ENCODE measurements around the gene ADAM10. TPM values are rescaled to one million over a fixed set of nuclear protein-coding genes. Genes with fewer than 3 reads are reported as not detected.

ADAM10 gene
- total RNA-seq, 2 experiments from 2014 or later, result 61.9 to 103 TPM

- POLR2A ChIA-PET, result interaction anchor here (0.6 kb wide), 1 partner anchor 93 kb away, joined by 4 read pairs; no protein-coding TSS in a partner anchor
- TF ChIP-seq EZH2phosphoT487 (IDR thresholded peaks at IDR 0.05; ENCODE audit: borderline replicate concordance, low read depth, low read length), result no peak
- TF ChIP-seq CTCF (conservative IDR thresholded peaks at IDR 0.05; ENCODE audit: low read length), result no peak
- no peak for DNase-seq (ENCODE audit: low spot score)
- no peaks in the 10 kb centered on the region for H3K9me2 ChIP-seq (ENCODE audit: insufficient read depth, low read length)
- intact Hi-C loops (cut with micrococcal nuclease; ENCODE audit: unreplicated experiment), result no loop called here
- H3K27ac ChIP-seq (ENCODE audit: low read depth, low read length, poor library complexity, severe bottlenecking), result no peak overlapping the region
- H3K4me2 ChIP-seq (ENCODE audit: low read length), result no peak overlapping the region
- H3K9me3 ChIP-seq (ENCODE audit: low read length), result no peaks in the 10 kb centered on the region
- CTCF ChIA-PET (ENCODE audit: unreplicated experiment), result no interaction called here
- peaks cover 37% of the 10 kb centered on the region for H3K36me3 ChIP-seq (ENCODE audit: insufficient read depth, low read length)
- no peak overlapping the region for H3K4me3 ChIP-seq (ENCODE audit: low read depth, low read length, poor library complexity, severe bottlenecking)
- H4K20me1 ChIP-seq (ENCODE audit: insufficient read depth, low read length), result no peaks in the 10 kb centered on the region
- H3K4me1 ChIP-seq (ENCODE audit: insufficient read depth, low read length, poor library complexity, severe bottlenecking), result peaks cover 13% of the 10 kb centered on the region
- TSS peak; percentile 16 for BruUV-seq (replicated peaks)
- H2AFZ ChIP-seq (ENCODE audit: low read length), result no peak overlapping the region
- peaks cover 29% of the 10 kb centered on the region; the same call in 1 of the 2 replicates for H3K79me2 ChIP-seq (ENCODE audit: insufficient read depth, low read depth, low read length)
Measured at GRCh38 chr15:58710701-58711100, 38.8 kb downstream of the ADAM10 start.

GRCh38 chr15:58707397-58707796 lies 42.1 kb downstream of the ADAM10 start:
- H3K9me2 ChIP-seq (ENCODE audit: insufficient read depth, low read length), result no peaks in the 10 kb centered on the region
- no TSS peak for BruUV-seq (replicated peaks)
- H3K27ac ChIP-seq (ENCODE audit: low read depth, low read length, poor library complexity, severe bottlenecking), result no peak overlapping the region
- H3K4me1 ChIP-seq (ENCODE audit: insufficient read depth, low read length, poor library complexity, severe bottlenecking), result no peaks in the 10 kb centered on the region
- H3K36me3 ChIP-seq (ENCODE audit: insufficient read depth, low read length), result peaks cover 31% of the 10 kb centered on the region
- no peak for DNase-seq (ENCODE audit: low spot score)
- POLR2A ChIA-PET, result no interaction called here
- H4K20me1 ChIP-seq (ENCODE audit: insufficient read depth, low read length), result no peaks in the 10 kb centered on the region
- no peak overlapping the region for H2AFZ ChIP-seq (ENCODE audit: low read length)
- no peak for TF ChIP-seq CTCF (conservative IDR thresholded peaks at IDR 0.05; ENCODE audit: low read length)
- TF ChIP-seq EZH2phosphoT487 (IDR thresholded peaks at IDR 0.05; ENCODE audit: borderline replicate concordance, low read depth, low read length), result no peak
- CTCF ChIA-PET (ENCODE audit: unreplicated experiment), result no interaction called here
- H3K9me3 ChIP-seq (ENCODE audit: low read length), result no peaks in the 10 kb centered on the region; the same call in 1 of the 2 replicates
- intact Hi-C loops (cut with micrococcal nuclease; ENCODE audit: unreplicated experiment), result no loop called here
- H3K4me2 ChIP-seq (ENCODE audit: low read length), result no peak overlapping the region
- no peak overlapping the region for H3K4me3 ChIP-seq (ENCODE audit: low read depth, low read length, poor library complexity, severe bottlenecking)
- H3K79me2 ChIP-seq (ENCODE audit: insufficient read depth, low read depth, low read length), result peaks cover 35% of the 10 kb centered on the region; the same call in 1 of the 2 replicates

GRCh38 chr15:58705105-58705504 lies 44.4 kb downstream of the ADAM10 start:
- Histone ChIP-seq H4K20me1 (ENCODE audit: insufficient read depth, low read length) (no peaks in the 10 kb centered on the region), H3K9me3 (ENCODE audit: low read length) (peaks cover 14% of the 10 kb centered on the region; the same call in 1 of the 2 replicates), H3K4me3 (ENCODE audit: low read depth, low read length, poor library complexity, severe bottlenecking) (no peak overlapping the region), H3K79me2 (ENCODE audit: insufficient read depth, low read depth, low read length) (peaks cover 44% of the 10 kb centered on the region; the same call in 1 of the 2 replicates), H3K36me3 (ENCODE audit: insufficient read depth, low read length) (peaks cover 44% of the 10 kb centered on the region), H3K4me2 (ENCODE audit: low read length) (no peak overlapping the region), H3K9me2 (ENCODE audit: insufficient read depth, low read length) (no peaks in the 10 kb centered on the region), H2AFZ (ENCODE audit: low read length) (no peak overlapping the region), H3K27ac (ENCODE audit: low read depth, low read length, poor library complexity, severe bottlenecking) (no peak overlapping the region), H3K4me1 (ENCODE audit: insufficient read depth, low read length, poor library complexity, severe bottlenecking) (no peaks in the 10 kb centered on the region)
- no TSS peak for BruUV-seq (replicated peaks)
- ChIA-PET CTCF (ENCODE audit: unreplicated experiment) (no interaction called here), POLR2A (no interaction called here)
- no peak for DNase-seq (ENCODE audit: low spot score)
- intact Hi-C loops (cut with micrococcal nuclease; ENCODE audit: unreplicated experiment), result no loop called here
- no peak for TF ChIP-seq CTCF (conservative IDR thresholded peaks at IDR 0.05; ENCODE audit: low read length)
- TF ChIP-seq EZH2phosphoT487 (IDR thresholded peaks at IDR 0.05; ENCODE audit: borderline replicate concordance, low read depth, low read length), result no peak
